Rectal smooth muscle tissue (tissue), 1 donor: ENCODE measurements around the gene ZNF211.

ENCODE experiments used
- H3K27ac ChIP-seq: one replicate; pipeline ENCODE4 v1.7.0; 2013; ENCODE audit warnings: low read depth, low read length, inconsistent platforms
- H3K27me3 ChIP-seq: one replicate; pipeline ENCODE4 v1.7.0; 2013; ENCODE audit warnings: low read length; ENCODE audit not compliant: control insufficient read depth, insufficient read depth
- H3K36me3 ChIP-seq: one replicate; pipeline ENCODE4 v1.7.0; 2013; ENCODE audit warnings: low read length; ENCODE audit not compliant: control insufficient read depth, insufficient read depth
- H3K4me1 ChIP-seq: one replicate; pipeline ENCODE4 v1.7.0; 2013; ENCODE audit warnings: low read length; ENCODE audit not compliant: control insufficient read depth, insufficient read depth
- H3K4me3 ChIP-seq: one replicate; pipeline ENCODE4 v1.7.0; 2013; ENCODE audit warnings: low read length
- H3K9ac ChIP-seq: one replicate; pipeline ENCODE4 v1.7.0; 2013; ENCODE audit warnings: low read length

ZNF211 gene

GRCh38 chr19:57632987-57633831 lies at the start of gene ZNF211:
Gene ZNF211 (plus strand): TSS chr19:57633168. CDS start chr19:57633347, 179 bp downstream.
- Histone ChIP-seq H3K4me1 (peaks cover 8% of the 10 kb centered on the region), H3K9ac (peak within 1 kb of the TSS; percentile 50), H3K27me3 (no peaks in the 10 kb centered on the region), H3K4me3 (peak within 1 kb of the TSS; percentile 73), H3K36me3 (peaks cover 26% of the 10 kb centered on the region), H3K27ac (peak within 1 kb of the TSS; percentile 72)

GRCh38 chr19:57583521-57584416 lies 49.2 kb upstream of the ZNF211 start, which contains the start of gene ZIK1:
Gene ZIK1 (plus strand): TSS chr19:57584145. CDS start chr19:57584357, 212 bp downstream.
- Histone ChIP-seq H3K27me3 (no peaks in the 10 kb centered on the region), H3K4me3 (peak within 1 kb of the TSS; percentile 63), H3K27ac (no peak within 1 kb of the TSS), H3K4me1 (peaks cover 6% of the 10 kb centered on the region), H3K9ac (no peak within 1 kb of the TSS), H3K36me3 (peaks cover 11% of the 10 kb centered on the region)

GRCh38 chr19:57587529-57587928 lies 45.4 kb upstream of the ZNF211 start:
- no peak overlapping the region for H3K9ac ChIP-seq
- H3K27me3 ChIP-seq: no peaks in the 10 kb centered on the region
- no peak overlapping the region for H3K27ac ChIP-seq
- H3K4me3 ChIP-seq: no peak overlapping the region
- peaks cover 6% of the 10 kb centered on the region for H3K4me1 ChIP-seq
- H3K36me3 ChIP-seq: peaks cover 31% of the 10 kb centered on the region

GRCh38 chr19:57599377-57599760 lies 33.6 kb upstream of the ZNF211 start:
- H3K27ac ChIP-seq: no peak overlapping the region
- no peaks in the 10 kb centered on the region for H3K27me3 ChIP-seq
- H3K4me3 ChIP-seq: peak overlapping the region; percentile 86
- peaks cover 7% of the 10 kb centered on the region for H3K36me3 ChIP-seq
- H3K4me1 ChIP-seq: peaks cover 7% of the 10 kb centered on the region
- H3K9ac ChIP-seq: no peak overlapping the region

GRCh38 chr19:57599761-57600383 lies 33.1 kb upstream of the ZNF211 start, which contains the start of gene ZNF530:
Gene ZNF530 (plus strand): TSS chr19:57599885. CDS start chr19:57604346, 4,461 bp downstream.
- Histone ChIP-seq H3K36me3 (peaks cover 12% of the 10 kb centered on the region), H3K9ac (no peak within 1 kb of the TSS), H3K4me1 (peaks cover 7% of the 10 kb centered on the region), H3K4me3 (peak within 1 kb of the TSS; percentile 86), H3K27me3 (no peaks in the 10 kb centered on the region), H3K27ac (no peak within 1 kb of the TSS)

- Histone ChIP-seq H3K36me3 (peaks cover 22% of the 10 kb centered on the region), H3K9ac (no peak overlapping the region)
Measured at GRCh38 chr19:57606931-57607330, 26.0 kb upstream of the ZNF211 start.

GRCh38 chr19:57611113-57611512 lies 21.9 kb upstream of the ZNF211 start:
- H3K4me3 ChIP-seq: no peak overlapping the region
- peaks cover 3% of the 10 kb centered on the region for H3K4me1 ChIP-seq
- no peaks in the 10 kb centered on the region for H3K27me3 ChIP-seq
- no peak overlapping the region for H3K9ac ChIP-seq
- H3K36me3 ChIP-seq: peaks cover 8% of the 10 kb centered on the region
- no peak overlapping the region for H3K27ac ChIP-seq

More at GRCh38 chr19:57606931-57607330, 26.0 kb upstream of the ZNF211 start:
- Histone ChIP-seq H3K4me1 (no peaks in the 10 kb centered on the region), H3K27ac (no peak overlapping the region), H3K27me3 (no peaks in the 10 kb centered on the region), H3K4me3 (no peak overlapping the region)

GRCh38 chr19:57613941-57614743 lies 18.8 kb upstream of the ZNF211 start, which contains the start of gene ZNF134:
Gene ZNF134 (plus strand): TSS chr19:57614242. CDS start chr19:57619469, 5,227 bp downstream.
- Histone ChIP-seq H3K4me1 (peaks cover 3% of the 10 kb centered on the region), H3K4me3 (peak within 1 kb of the TSS; percentile 89), H3K9ac (peak within 1 kb of the TSS; percentile 47), H3K36me3 (peaks cover 32% of the 10 kb centered on the region), H3K27me3 (no peaks in the 10 kb centered on the region), H3K27ac (peak within 1 kb of the TSS; percentile 33)

- H3K4me1 ChIP-seq: peaks cover 3% of the 10 kb centered on the region
- no peak overlapping the region for H3K9ac ChIP-seq
- H3K27me3 ChIP-seq: no peaks in the 10 kb centered on the region
- H3K4me3 ChIP-seq: peak overlapping the region; percentile 89
- no peak overlapping the region for H3K27ac ChIP-seq
- peaks cover 44% of the 10 kb centered on the region for H3K36me3 ChIP-seq
Measured at GRCh38 chr19:57615346-57615745, 17.6 kb upstream of the ZNF211 start.

- Histone ChIP-seq H3K9ac (no peak overlapping the region), H3K4me3 (peak overlapping the region; percentile 33), H3K36me3 (peaks cover 61% of the 10 kb centered on the region), H3K4me1 (no peaks in the 10 kb centered on the region), H3K27me3 (no peaks in the 10 kb centered on the region), H3K27ac (no peak overlapping the region)
Measured at GRCh38 chr19:57620673-57621348, 12.2 kb upstream of the ZNF211 start.

GRCh38 chr19:57623091-57623490 lies 9.9 kb upstream of the ZNF211 start:
- Histone ChIP-seq H3K4me1 (no peaks in the 10 kb centered on the region), H3K9ac (no peak overlapping the region), H3K36me3 (peaks cover 41% of the 10 kb centered on the region), H3K27ac (no peak overlapping the region), H3K4me3 (no peak overlapping the region), H3K27me3 (no peaks in the 10 kb centered on the region)
